Measurements from ENCODE around the gene INSIG1.

INSIG1 gene

DNA sequence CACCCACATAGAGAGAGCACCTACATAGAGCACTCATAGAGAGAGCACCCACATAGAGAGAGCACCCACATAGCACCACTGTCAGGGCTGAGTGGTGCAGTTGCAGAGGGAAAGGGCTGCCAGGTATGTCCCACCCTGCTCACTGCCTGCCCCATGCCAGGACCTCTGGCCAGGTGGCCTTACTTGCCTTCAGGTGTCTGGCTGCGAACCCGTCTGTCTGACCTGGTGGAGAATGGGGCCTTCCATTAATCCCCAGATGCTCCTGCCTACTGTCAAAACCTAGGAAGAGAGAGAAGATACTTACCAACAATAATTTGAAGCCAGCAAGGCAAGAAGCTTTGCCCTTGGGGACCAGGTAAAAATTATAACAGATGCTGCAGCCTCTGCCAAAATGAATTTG lies 51.1 kb downstream of the INSIG1 start:
- TF ChIP-seq EZH2 (IDR thresholded peaks at IDR 0.05; ENCODE audit: borderline replicate concordance, low read length), result no peak
- TF ChIP-seq, protein P1, sequence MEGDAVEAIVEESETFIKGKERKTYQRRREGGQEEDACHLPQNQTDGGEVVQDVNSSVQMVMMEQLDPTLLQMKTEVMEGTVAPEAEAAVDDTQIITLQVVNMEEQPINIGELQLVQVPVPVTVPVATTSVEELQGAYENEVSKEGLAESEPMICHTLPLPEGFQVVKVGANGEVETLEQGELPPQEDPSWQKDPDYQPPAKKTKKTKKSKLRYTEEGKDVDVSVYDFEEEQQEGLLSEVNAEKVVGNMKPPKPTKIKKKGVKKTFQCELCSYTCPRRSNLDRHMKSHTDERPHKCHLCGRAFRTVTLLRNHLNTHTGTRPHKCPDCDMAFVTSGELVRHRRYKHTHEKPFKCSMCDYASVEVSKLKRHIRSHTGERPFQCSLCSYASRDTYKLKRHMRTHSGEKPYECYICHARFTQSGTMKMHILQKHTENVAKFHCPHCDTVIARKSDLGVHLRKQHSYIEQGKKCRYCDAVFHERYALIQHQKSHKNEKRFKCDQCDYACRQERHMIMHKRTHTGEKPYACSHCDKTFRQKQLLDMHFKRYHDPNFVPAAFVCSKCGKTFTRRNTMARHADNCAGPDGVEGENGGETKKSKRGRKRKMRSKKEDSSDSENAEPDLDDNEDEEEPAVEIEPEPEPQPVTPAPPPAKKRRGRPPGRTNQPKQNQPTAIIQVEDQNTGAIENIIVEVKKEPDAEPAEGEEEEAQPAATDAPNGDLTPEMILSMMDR (IDR thresholded peaks at IDR 0.05; ENCODE audit: low read length), result no peak
- Histone ChIP-seq H4K20me1 (ENCODE audit: insufficient read depth, low read length) (no peaks in the 10 kb centered on the region), H3K36me3 (ENCODE audit: insufficient read depth, low read length) (no peaks in the 10 kb centered on the region), H3K4me2 (ENCODE audit: low read length) (no peak overlapping the region), H3K4me1 (ENCODE audit: insufficient read depth, low read length, severe bottlenecking) (peaks cover 9% of the 10 kb centered on the region), H3K27me3 (ENCODE audit: insufficient read depth, low read length) (peaks cover 3% of the 10 kb centered on the region; the same call in 1 of the 2 replicates), H3F3A (ENCODE audit: insufficient read depth, low read length) (no peaks in the 10 kb centered on the region), H3K9ac (ENCODE audit: low read length) (no peak overlapping the region), H3K9me2 (ENCODE audit: low read depth, low read length) (no peaks in the 10 kb centered on the region), H3K4me3 (ENCODE audit: low read depth, low read length, poor library complexity, severe bottlenecking) (no peak overlapping the region), H3K9me3 (ENCODE audit: low read length) (no peaks in the 10 kb centered on the region), H2AFZ (ENCODE audit: low read length) (no peak overlapping the region), H3K79me2 (ENCODE audit: insufficient read depth, low read length) (no peaks in the 10 kb centered on the region), H3K27ac (ENCODE audit: low read depth, low read length, poor library complexity, severe bottlenecking) (no peak overlapping the region)

- Histone ChIP-seq H3K27me3 (ENCODE audit: insufficient read depth, low read length) (peaks cover 3% of the 10 kb centered on the region; the same call in 1 of the 2 replicates), H3K4me2 (ENCODE audit: low read length) (no peak overlapping the region), H4K20me1 (ENCODE audit: insufficient read depth, low read length) (no peaks in the 10 kb centered on the region), H3K4me3 (ENCODE audit: low read depth, low read length, poor library complexity, severe bottlenecking) (no peak overlapping the region), H3K36me3 (ENCODE audit: insufficient read depth, low read length) (no peaks in the 10 kb centered on the region), H3K9ac (ENCODE audit: low read length) (no peak overlapping the region), H3K9me3 (ENCODE audit: low read length) (no peaks in the 10 kb centered on the region), H3K9me2 (ENCODE audit: low read depth, low read length) (no peaks in the 10 kb centered on the region), H3F3A (ENCODE audit: insufficient read depth, low read length) (no peaks in the 10 kb centered on the region), H3K4me1 (ENCODE audit: insufficient read depth, low read length, severe bottlenecking) (peaks cover 3% of the 10 kb centered on the region), H3K27ac (ENCODE audit: low read depth, low read length, poor library complexity, severe bottlenecking) (no peak overlapping the region), H2AFZ (ENCODE audit: low read length) (no peak overlapping the region), H3K79me2 (ENCODE audit: insufficient read depth, low read length) (no peaks in the 10 kb centered on the region)
- TF ChIP-seq EZH2 (IDR thresholded peaks at IDR 0.05; ENCODE audit: borderline replicate concordance, low read length), result no peak
- TF ChIP-seq, protein P1 (IDR thresholded peaks at IDR 0.05; ENCODE audit: low read length), result no peak
Observed at GRCh38 chr7:155349601-155350331, 52.1 kb downstream of the INSIG1 start.

DNA sequence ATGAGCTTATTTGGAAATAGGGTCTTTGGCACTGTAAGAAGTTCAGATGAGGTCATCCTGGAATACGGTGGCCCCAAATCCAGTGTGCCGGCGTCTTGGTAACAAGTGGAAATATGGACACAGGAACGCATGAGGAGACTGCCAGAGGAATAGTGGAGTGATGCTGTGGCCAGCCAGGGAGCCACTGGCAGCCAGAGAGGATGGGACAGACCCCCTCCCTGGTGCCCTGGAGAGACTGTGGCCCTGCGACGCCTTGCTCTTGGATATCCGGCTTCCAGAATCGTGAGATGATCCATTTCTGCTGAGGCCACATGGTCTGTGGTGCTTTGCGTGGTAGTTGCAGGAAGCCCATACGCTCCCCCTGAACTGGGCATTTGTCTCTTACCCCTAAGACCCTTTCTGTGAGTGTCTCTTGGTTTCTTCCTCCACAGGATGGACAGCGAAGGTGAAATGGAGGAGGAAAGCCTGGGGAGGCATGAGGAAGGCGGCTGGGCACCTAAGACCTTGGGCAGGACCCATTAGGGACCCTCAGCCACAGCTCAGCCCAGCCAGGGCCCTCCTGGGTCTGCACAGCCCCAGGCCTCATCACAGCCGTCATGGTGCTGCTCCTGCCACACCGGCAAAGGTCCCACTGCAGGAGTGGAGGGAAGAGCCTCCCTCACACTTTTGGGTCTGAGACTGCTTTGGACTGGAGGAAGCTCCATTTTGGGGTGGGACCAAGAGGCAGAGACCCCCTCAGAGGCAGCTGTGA lies 53.6 kb downstream of the INSIG1 start:
- Histone ChIP-seq H3F3A (ENCODE audit: insufficient read depth, low read length) (no peaks in the 10 kb centered on the region), H3K36me3 (ENCODE audit: insufficient read depth, low read length) (no peaks in the 10 kb centered on the region), H3K27ac (ENCODE audit: low read depth, low read length, poor library complexity, severe bottlenecking) (no peak overlapping the region), H3K9me2 (ENCODE audit: low read depth, low read length) (no peaks in the 10 kb centered on the region), H3K4me1 (ENCODE audit: insufficient read depth, low read length, severe bottlenecking) (no peaks in the 10 kb centered on the region), H3K9me3 (ENCODE audit: low read length) (no peaks in the 10 kb centered on the region), H3K4me2 (ENCODE audit: low read length) (no peak overlapping the region), H3K9ac (ENCODE audit: low read length) (no peak overlapping the region), H3K4me3 (ENCODE audit: low read depth, low read length, poor library complexity, severe bottlenecking) (no peak overlapping the region), H3K27me3 (ENCODE audit: insufficient read depth, low read length) (peaks cover 3% of the 10 kb centered on the region; the same call in 1 of the 2 replicates), H4K20me1 (ENCODE audit: insufficient read depth, low read length) (no peaks in the 10 kb centered on the region), H3K79me2 (ENCODE audit: insufficient read depth, low read length) (no peaks in the 10 kb centered on the region), H2AFZ (ENCODE audit: low read length) (no peak overlapping the region)
- no peak for TF ChIP-seq EZH2 (IDR thresholded peaks at IDR 0.05; ENCODE audit: borderline replicate concordance, low read length)
- TF ChIP-seq, protein P1 (IDR thresholded peaks at IDR 0.05; ENCODE audit: low read length), result no peak
